Hair follicle dermal papilla cell (primary cell): ENCODE measurements around the gene GMNC. TPM values are rescaled to one million over a fixed set of nuclear protein-coding genes. Genes with fewer than 3 reads are reported as not detected.

Source experiments
- total RNA-seq: library from RNA; depleted of rRNA; stranded (reverse); fragments of >200 nt; gene quantifications from 2 replicates; pipeline ENCODE4 v1.2.3, GENCODE V29; 2012

Gene GMNC, protein sequence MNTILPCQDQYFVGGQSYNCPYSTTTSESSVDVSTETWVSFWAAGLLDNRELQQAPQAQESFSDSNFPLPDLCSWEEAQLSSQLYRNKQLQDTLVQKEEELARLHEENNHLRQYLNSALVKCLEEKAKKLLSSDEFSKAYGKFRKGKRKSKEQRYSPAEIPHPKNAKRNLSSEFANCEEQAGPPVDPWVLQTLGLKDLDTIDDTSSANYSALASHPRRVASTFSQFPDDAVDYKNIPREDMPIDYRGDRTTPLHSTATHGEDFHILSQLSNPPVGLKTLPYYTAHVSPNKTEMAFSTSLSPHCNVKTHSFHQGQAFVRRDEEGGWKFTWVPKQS
- total RNA-seq, result under 0.01 and 0.12 TPM in 2 replicates

DNA sequence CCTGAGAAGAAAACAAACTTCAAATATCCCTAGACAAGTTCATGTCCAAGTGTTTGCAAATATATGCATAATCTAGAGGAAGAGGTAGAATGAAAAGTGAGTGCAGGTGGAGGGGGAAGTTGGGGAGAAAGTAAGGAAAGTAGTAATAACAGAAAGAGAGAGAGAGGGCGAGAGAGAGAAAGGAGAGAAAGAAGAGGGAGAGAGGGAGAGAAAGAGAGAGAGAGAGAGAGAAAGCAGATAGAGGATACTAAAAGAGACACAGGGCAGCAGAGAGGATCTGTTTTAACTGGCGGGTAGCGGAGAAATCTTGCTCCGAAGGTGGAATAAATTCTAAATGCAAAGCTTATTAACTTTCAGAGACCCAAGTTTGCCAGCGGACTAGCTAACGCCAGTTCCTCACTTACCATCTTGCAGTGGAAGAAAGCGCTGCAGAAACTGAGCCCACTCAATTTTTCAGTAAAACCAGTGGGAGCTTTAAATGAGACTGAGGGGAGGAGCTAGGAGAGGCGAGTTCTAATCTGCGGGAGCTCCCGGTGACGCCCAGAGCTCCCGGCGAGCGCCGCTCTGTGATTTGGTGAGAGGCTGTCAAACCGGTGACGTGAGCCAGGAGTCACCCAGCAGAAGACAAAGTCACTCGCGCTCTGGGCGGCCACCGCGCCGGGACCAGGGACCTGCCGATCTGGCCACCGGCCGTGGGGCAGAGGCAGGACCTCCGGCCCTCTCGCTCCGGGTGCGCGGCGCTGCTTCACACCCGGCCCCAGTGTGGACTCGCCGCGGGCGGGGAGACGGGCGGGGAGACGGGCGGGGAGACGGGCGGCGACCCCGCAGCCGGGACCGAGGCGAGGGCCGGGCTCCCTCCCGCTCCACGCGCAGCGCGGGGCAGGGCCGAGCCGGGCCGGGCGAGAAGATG is at the start of gene GMNC:
GMNC (minus strand) TSS at position 486 of the 910 bp plus-strand sequence; CDS start at position 407, 79 bp downstream.

